ENCODE results near the gene TLCD3A.

DNA sequence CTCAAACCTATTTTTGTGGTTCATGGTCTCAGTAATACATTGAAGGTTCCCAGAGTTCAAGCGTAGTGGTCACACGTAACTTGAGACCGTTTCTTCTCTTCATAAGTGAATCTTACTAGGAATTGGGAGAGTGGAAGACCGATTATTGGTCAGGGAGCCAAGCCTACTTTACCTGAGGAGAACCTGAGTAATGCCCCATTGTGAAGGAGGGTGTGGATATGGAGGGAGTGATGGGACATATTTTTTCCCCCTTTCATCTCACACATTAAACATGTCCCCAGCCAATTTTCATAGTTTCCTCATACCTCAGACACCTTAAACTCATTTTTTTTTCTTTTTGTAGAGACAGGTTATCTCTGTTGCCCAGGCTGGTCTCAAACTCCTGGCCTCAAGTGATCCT, 10.7 kb downstream of the TLCD3A start:
- TF ChIP-seq CTCF (IDR thresholded peaks at IDR 0.05) (no peak), POLR2AphosphoS5 (IDR thresholded peaks at IDR 0.05) (no peak), POLR2A (IDR thresholded peaks at IDR 0.05) (no peak), EP300 (IDR thresholded peaks at IDR 0.05) (no peak)

All from gastroesophageal sphincter (tissue), 3 donors.